Skeletal muscle cell (primary cell): ENCODE data around the gene COX14.
A peak's percentile ranks its signal among the peaks of the same experiment; 100 is the strongest.
"Not testable (repeated sequence)": the region's sequence is repeated elsewhere in the genome, so short reads cannot be mapped to it uniquely, and the experiment has no call there.

Source experiments
- DNase-seq: peaks from one replicate; pipeline ENCODE4 v3.0.0-alpha.2; 2010; ENCODE audit warnings: low read depth
- H3K4me3 ChIP-seq: 2 replicates; pipeline ENCODE4 v1.5.1; 2011; ENCODE audit warnings: low read depth, mild to moderate bottlenecking, control low read depth, low read length, moderate library complexity

Gene COX14

DNA sequence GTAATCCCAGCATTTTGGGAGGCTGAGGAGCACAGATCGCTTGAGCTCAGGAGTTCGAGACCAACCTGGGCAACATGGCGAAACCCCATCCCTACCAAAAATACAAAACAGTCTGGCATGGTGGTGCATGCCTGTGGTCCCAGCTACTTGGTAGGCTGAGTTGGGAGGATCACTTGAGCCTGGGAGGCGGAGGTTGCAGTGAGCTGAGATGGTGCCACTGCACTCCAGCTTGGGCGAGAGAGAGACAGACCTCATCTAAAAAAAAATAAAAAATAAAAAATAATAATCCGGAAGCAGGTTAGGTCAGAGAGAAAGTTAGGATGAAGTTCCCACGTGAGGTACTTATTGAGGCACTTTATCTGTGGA, 27.6 kb upstream of the COX14 start:
- H3K4me3 ChIP-seq = peak overlapping the region; percentile 80
- DNase-seq = not testable (repeated sequence)

DNA sequence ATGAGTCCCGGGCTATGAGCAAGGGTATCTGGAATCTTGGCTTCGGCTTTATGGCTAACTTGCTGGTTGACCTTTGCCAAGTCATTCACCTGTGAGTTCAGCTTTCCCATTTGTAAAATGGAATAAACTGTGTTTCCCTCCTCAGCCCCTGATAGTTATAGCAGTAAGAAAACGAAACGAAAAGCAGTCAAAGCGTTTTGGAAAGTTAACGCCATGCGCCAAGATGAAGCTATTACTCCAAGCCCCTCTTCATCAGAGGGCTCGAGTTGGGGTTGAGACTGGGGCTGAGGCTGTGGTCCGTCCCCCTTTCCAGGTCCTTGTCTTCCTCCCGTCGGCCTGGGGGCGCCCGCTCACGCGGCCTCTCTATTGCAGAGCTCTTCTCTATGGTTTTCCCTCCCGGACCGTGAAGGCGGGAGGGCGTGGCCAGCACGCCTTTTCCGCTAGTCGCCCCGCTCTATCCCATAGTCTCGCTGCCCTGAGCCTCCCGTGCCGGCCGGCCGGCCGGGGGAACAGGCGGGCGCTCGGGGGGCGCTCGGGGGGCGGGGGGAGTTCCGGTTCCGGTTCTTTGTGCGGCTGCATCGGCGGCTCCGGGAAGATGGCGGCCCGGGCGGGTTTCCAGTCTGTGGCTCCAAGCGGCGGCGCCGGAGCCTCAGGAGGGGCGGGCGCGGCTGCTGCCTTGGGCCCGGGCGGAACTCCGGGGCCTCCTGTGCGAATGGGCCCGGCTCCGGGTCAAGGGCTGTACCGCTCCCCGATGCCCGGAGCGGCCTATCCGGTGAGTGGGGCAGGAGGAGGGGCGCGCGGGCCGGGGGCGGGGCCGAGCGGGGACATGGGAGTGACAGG, 27.0 kb upstream of the COX14 start, which contains the start of gene SMARCD1:
Gene SMARCD1 (plus strand): TSS at position 568 of the 840 bp plus-strand sequence. CDS start 28 bp downstream, at position 596.
- peak; percentile 71 for DNase-seq
- peak within 1 kb of the TSS; percentile 80 for H3K4me3 ChIP-seq

DNA sequence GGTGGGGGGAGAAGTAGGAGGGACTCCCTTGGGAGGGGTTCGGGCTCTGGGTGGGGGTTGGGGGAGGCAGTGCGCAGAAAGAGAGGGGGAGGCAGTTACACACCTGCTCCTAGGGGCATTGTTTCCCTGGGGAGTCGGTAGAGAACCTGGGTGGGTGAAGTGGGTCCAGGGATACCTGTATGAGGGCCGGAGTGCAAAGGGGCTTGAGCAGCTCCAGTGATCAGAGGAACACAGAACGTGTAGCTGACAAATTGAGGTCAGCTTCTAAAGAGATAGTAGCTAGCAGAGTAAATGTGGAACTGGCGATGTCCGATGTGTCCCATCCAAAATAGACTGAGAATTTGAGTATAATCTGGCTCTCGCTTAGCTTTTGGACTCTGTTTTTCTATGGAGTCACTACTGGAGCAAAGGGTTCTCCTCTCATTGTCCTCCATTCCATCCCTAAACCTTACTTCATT, 26.4 kb upstream of the COX14 start:
- H3K4me3 ChIP-seq = peak overlapping the region; percentile 80
- no peak for DNase-seq

DNA sequence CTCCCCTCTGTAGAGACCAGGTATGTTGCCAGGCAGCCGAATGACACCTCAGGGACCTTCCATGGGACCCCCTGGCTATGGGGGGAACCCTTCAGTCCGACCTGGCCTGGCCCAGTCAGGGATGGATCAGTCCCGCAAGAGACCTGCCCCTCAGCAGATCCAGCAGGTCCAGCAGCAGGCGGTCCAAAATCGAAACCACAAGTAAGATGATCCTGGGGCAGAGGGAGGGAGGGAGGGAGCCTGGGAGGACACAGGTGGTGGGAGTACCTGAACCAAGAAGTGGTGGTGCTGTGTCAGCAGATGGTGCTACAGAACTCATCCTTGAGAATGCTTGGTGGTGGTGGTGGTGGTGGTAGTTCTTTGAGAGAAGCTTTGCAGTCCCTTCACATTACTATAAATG, 25.9 kb upstream of the COX14 start:
- no peak for DNase-seq
- H3K4me3 ChIP-seq = peak overlapping the region; percentile 80

DNA sequence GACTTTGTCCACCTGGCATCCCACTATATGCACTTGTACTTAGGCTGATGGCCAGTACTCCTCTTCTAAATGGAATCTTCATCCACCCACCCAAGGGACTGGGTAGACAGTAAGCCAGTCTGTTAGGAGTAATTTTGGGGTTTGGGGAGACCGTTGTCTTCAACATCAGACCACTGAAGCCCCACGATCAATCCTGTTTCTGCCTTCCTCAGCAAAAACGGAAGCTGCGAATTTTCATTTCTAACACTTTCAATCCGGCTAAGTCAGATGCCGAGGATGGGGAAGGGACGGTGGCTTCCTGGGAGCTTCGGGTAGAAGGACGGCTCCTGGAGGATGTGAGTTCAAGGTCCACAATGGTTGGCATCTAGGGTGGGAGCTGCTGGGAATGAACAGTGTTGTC, 24.9 kb upstream of the COX14 start:
- H3K4me3 ChIP-seq = no peak overlapping the region
- no peak for DNase-seq

DNA sequence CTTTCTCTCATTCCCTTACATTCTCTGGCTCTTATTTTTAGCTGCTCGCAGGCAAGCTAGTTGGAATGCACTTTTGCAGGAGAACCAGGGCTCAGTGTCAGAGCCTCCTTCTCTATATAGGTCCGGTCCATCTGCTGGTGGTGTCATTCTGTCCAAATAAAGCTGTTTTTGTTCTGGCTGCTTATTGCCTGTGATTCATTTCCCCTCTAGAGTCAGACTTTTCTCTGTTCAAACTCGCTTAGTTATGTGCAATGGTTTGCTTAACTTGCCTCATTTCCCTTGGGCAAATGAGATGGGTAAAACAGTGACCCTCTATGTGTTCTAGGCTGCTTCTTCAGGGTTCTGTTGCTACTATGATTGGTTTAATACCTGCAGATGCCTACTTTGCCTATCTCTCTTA, 24.0 kb upstream of the COX14 start:
- no peak overlapping the region for H3K4me3 ChIP-seq
- DNase-seq = peak; percentile 61

DNA sequence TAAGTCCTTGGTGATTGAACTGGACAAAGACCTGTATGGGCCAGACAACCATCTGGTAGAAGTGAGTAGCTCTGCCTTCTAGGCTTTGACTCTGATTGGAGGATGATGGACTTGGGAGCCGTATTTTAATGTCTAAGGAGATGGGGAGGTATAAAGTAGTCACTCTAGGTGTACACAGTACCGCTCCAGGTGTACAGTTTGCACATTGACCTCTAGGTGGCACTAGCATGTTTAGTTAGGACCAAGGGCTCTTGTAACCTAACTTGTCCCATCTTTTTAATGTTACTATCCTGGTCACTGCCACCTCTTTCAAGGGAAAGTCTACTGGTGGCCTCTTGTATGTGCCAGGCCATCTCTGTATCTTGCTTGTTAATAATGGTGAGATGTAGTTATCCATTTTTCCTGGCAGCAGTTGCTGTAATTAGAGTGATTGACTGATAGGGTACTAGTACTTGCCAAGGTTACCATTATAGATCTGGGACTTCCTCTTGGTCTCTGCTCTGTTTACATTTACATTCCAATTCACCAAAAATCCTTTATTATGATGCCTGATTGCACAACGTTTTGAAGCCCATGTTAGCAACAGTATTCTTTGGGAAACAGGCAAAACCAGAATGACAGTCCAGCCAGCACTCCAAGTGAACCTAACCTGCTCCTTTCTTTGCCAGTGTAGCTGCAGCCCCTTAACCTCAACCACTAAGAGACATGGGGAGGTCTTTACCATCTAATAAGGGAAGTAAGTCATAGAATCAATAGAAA, 23.3 kb upstream of the COX14 start:
- no peak overlapping the region for H3K4me3 ChIP-seq

DNA sequence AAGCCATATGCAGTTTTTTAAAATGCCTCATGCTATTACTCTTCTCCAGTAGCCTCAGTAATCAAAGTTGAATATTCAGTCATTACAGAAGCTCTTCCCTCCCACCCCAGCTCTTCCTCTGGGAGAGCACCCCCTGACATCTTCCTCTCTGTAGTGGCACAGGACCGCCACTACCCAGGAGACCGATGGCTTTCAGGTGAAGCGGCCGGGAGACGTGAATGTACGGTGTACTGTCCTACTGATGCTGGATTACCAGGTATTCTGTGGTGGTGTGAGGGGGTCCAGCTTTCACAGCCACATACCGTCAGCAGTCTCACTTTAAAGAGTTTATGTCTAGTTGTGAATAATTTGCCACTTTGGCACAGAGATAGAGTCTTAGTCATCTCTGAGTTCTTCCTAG, 22.3 kb upstream of the COX14 start:
- H3K4me3 ChIP-seq = no peak overlapping the region
- no peak for DNase-seq

More for the DNA sequence above, 23.3 kb upstream of the COX14 start:
- no peak for DNase-seq

DNA sequence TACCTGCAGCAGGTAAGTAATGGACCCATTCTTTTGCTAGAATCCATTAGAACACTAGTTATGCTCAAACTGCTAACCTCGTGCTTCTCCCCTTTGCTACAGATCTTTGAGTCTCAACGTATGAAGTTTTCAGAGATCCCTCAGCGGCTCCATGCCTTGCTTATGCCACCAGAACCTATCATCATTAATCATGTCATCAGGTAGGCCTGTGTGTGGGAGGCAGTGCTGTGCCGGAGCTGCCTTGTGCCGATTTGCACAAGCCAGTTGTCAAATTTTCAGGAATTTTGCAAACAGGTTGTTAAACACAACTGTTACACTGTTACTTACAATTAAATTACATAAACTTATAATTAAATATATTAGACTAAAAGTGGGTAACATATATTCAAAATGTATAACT, 21.6 kb upstream of the COX14 start:
- no peak overlapping the region for H3K4me3 ChIP-seq
- DNase-seq = no peak

DNA sequence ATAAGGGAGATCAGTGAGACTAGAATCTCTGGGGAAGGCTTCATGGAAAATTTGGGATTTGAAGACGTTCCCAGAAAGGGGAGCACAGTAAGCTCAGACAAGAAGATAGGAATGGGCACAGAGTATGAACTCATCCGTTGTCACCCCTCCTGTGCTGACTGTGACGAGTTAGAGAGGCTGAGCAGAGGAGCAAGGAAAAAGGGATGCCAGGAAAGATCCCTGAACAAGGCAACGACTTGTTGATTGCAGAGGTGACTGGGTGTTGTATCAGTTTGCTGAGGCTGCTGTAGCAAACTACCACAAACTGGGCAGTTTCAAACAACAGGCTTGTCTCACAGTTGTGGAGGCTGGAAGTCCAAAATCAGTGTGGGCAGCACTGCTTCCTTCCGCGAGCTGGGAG, 14.1 kb upstream of the COX14 start:
- no peak overlapping the region for H3K4me3 ChIP-seq
- no peak for DNase-seq

DNA sequence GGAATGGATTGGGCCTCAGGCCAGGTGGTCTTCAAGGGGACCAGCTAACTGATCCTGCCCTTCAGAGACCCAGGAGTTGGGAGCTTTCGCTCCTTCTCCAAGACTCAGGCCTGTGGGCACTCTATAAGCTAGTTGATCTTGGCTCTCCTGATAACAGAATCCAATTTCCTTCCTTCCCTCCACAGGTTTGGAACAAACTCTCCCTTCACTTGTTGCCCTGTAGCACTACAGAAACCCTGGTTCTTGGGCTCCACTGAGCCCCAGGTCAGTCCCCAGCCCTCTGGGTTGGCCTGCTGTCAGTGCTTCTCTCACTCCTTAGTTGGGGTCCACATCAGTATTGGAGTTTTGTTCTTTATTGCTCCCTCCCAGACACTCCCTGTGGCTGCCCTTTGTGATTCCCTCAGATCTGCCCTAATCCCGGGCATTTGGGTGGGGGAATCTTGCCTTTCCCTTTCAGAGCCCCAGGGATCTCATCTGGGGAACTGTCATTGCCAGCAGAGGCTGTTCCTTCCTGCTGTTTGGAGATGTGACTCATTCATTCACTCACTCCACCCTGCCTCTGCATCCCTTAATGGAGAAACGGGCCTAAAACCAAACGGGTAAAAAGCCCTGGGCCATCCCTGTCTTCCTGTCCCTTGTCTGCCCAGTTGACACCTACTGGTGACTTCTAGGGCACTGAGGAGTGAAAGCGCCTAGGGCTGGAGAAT, 12.6 kb upstream of the COX14 start:
- H3K4me3 ChIP-seq = no peak overlapping the region
- DNase-seq = no peak

DNA sequence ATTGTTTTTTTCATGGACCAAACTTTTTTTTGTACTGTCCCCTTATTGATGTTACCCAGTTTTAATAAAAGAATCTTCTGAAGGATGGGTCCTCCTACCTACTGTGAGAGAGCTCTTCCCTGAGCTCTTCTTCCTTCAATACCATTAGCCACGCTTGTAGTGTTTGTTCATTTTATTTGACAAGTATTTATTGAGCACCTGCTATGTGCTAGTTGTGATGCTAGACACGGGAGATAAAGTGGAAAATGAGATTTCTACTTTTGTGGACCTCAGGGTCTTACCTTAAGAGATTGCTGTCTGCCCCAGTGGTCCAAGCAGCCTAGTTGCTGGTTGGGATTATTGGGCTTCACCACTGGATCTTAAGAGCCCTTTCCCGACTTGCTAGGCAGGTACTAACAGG, 11.5 kb upstream of the COX14 start:
- DNase-seq = no peak
- no peak overlapping the region for H3K4me3 ChIP-seq

DNA sequence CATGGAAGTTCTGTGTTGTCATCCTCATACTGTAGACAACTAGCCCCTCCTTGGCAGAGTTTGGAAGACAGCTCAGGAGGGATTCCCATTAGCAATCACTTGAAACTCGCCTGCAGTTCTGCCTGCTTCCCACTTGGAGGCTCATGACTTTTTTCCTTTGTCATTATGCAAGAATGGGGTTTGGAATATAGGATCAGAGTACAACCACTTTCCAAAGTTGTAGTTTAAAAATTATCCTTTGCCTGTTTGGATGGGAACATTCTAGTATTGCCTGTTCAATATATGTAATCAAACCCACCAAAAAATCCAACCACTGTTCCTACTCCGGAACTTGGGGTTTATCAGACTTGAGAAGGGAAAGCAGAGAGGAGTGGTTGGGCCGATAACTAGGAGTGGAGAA, 10.4 kb upstream of the COX14 start:
- DNase-seq = no peak
- no peak overlapping the region for H3K4me3 ChIP-seq

DNA sequence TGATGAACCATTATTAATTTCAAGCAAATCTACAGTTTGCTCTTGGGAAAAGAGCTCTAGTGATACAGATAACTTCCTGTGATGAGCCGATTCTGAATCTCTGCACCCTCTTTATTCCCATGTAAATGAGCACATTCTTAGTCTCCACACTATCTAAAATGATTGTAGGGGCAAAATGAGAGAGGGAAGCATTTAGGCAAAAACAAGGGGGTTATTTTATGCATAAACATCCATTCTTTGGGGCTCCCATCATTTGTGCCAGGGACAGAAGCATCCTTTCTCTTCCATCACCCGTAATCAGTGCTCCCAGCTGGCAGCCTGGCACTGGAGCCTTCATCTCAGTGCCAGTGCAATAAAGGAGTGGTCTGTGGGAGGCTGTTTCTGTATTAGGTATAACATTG, 9.9 kb upstream of the COX14 start:
- no peak overlapping the region for H3K4me3 ChIP-seq
- no peak for DNase-seq

DNA sequence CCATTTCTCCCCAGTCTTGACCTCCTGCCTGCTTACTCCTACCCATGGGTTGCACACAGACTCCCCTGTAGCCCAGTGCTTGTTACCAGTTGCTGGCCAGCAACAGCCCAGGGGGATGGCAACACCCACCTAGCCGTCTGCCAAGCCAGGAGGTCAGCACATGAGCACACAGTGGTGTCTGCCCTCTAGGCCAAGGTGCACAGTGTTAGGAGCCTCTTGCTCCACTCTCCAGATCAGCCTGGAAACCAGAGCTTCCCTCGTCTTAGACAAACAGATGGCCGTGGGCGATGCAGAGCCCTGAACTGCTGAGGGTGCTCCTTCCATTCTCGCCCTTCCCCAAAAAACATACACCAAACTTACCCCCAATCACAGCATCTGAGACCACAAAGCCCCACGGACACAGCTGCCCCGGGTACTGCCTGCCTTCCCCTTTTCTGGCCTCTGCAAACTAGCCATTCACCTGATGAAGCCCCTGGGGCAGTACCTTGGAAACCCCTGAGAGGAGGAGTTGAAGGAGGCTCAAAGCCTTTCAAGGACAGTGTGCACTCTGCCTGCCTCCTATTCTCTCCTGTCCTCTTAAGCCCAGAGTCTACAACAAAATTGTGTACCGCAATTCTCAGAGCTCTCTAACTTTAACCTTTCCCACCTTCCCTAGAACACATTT, 9.3 kb upstream of the COX14 start:
- H3K4me3 ChIP-seq = no peak overlapping the region
- DNase-seq = no peak

DNA sequence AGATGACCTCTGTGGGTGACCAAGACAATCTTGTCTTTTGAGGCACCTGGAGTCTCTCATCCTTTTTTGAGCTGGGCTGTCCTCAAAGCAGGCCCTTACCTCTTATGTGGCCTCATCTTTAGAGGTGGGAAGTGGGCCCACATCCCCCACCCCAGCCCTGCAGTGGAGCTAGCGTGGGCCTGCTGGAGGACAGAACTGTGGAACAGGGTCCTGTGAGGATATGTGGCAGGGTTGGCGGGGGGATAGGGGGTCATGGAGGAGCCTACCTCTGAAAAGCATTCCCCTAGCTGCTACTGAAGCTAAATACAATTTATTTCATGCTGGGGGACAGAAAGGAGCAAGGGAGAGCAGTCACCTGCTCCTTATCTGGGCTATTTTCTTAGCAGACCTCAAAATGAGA, 8.7 kb upstream of the COX14 start:
- DNase-seq = no peak
- H3K4me3 ChIP-seq = no peak overlapping the region

DNA sequence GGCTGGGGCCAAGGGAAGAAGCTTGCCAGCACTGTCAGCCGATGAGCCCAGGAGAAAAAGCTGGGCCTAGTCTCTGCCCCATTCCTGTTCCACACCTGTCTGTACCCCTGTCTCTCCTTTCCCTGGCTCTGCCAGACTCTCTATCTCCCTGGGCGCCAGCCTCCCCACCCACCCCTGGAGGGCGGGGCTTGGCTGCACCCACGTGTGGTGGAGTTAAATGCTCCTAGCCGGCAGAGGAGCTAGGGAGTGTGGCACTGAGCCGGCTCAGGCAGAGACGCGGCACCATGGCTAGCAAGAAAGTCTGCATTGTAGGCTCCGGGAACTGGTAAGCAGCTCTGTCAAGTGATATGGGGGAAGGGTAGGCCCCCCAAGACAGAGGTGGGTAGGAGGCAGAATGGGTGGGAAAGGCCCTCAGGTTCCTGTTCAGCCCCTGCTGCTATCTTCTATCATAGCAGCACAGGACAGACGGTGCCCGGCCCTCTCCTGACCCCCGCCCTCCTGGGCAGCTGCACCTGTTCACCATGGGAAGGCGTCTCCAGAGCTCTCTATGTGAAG, 8.2 kb upstream of the COX14 start, which contains the start of gene GPD1:
Gene GPD1 (plus strand): TSS at position 242 of the 555 bp plus-strand sequence. CDS start 43 bp downstream, at position 285.
- no peak for DNase-seq
- H3K4me3 ChIP-seq = no peak within 1 kb of the TSS

DNA sequence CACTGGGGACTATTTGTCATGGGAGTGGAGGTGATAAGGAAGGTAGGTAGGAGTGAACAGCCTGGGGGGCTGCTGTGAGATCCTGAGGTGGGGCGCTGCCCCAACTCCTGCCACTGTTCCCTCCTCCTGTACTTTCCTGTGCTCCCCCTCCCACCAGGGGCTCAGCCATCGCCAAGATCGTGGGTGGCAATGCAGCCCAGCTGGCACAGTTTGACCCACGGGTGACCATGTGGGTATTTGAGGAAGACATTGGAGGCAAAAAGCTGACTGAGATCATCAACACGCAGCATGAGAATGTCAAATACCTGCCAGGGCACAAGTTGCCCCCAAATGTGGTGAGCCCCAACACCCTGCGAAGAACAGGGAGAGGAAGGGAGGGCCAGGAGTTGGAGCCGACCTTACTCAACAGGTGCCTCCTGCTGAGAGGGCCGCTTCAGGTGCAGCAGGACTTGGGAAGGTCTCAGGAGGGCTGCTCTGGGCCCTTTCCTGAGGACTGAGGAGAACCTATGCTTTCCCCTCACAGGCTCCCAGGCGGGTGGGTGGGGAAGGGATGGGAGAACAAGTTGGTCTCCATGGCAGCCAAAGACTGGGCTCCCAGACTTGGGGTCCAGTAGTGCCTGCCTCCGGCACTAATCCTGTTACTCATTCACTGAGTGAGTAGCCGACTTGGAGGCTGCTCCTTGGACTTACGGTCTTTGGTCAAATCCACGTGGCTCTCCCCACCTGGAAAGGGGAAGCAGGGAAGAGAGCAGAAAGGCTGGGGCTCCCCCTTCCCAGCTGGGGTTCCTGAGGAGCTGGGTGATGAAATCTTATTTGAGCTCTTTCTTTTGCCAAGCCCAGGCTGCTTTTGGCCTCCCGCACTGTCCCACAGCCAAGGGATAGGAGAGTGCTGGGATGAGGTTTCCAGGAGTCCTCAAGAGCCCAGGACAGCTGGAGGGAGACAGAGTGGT, 7.3 kb upstream of the COX14 start:
- DNase-seq = no peak
- H3K4me3 ChIP-seq = no peak overlapping the region
